HG03565 (cell line): ENCODE results near the gene BLOC1S3.

ENCODE experiments used
- ATAC-seq: cut with Tn5 transposase; IDR thresholded peaks from one replicate; pipeline ENCODE4 v1.9.1; 2021; ENCODE audit warnings: mild to moderate bottlenecking, moderate library complexity; ENCODE audit not compliant: unreplicated experiment

BLOC1S3 gene

DNA sequence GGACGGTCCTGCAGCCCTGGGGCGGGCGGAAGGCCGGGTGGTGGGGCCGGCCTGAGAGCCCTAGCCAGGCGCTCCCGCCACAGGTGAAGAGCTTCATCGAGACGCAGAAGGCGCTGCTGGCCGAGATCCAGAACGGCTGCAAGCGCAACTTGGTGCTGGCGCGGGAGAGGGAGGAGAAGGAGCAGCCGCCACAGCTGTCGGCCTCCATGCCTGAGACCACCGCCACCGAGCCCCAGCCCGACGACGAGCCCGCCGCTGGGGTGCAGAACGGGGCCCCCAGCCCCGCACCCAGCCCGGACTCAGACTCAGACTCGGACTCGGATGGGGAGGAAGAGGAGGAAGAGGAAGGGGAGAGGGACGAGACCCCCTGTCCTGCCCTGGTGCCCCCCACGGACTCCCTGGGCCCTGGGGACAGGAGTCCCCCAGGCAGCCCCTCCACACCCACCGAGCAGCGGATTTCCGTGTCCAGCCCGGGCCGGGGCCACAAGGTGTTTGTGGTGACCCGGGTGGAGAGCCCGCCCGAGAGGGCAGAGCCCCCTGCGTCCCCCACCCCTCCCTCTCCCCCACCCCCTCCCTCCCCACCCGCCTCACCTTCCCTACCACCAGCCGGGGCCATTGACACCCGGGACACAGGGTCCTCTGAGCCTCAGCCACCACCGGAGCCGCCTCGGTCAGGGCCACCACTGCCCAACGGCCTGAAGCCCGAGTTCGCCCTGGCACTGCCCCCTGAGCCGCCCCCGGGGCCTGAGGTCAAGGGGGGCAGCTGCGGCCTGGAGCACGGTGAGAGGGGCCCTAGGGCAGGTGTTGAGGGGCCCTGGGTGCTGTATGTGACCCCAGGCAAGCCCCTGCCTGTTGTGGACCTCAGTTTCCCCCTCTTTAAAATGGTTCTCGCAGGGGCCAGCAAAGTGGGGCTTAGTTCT, 33.1 kb upstream of the BLOC1S3 start:
- ATAC-seq, result no peak

DNA sequence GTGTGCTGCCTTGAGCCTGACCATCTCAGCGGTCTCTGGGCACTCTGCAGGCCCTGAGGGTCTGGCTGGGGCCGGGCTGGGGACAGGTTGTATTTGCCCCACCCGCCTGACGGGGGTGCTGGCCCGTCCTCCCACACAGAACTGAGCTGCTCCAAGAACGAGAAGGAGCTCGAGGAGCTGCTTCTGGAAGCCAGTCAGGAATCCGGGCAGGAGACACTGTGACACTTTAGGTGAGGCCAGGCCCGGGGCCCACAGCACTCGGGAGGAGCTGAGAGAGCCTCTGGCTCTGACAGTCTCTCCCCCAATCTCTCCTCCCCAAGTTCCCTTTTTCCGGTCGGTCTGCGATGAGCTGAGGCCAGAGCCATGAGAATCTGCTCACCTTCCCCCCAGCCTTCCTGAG, 32.3 kb upstream of the BLOC1S3 start:
- no peak for ATAC-seq

DNA sequence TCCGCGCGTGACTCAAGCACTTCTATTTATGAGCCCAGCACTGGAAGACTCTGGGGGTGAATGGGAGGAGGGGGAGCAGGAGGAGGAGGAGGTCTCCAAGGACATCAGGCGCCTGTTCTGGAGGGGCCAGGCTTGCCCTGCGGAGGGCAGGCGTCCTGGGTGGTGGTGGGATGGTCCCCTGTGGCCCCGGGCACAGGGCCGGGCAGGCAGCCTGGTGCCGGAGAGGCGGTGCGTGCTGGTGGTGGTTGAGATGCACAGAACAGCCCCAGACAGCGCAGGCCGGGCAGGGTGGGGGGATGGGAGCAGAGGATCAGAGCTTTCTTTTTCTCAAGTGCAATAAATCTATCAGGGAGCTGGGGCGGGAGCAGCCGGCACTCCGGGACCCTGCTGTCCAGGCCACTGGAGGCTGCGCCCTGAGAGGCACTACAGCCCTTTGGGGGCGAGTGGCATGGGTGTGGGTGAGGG, 31.8 kb upstream of the BLOC1S3 start:
- ATAC-seq, result no peak

DNA sequence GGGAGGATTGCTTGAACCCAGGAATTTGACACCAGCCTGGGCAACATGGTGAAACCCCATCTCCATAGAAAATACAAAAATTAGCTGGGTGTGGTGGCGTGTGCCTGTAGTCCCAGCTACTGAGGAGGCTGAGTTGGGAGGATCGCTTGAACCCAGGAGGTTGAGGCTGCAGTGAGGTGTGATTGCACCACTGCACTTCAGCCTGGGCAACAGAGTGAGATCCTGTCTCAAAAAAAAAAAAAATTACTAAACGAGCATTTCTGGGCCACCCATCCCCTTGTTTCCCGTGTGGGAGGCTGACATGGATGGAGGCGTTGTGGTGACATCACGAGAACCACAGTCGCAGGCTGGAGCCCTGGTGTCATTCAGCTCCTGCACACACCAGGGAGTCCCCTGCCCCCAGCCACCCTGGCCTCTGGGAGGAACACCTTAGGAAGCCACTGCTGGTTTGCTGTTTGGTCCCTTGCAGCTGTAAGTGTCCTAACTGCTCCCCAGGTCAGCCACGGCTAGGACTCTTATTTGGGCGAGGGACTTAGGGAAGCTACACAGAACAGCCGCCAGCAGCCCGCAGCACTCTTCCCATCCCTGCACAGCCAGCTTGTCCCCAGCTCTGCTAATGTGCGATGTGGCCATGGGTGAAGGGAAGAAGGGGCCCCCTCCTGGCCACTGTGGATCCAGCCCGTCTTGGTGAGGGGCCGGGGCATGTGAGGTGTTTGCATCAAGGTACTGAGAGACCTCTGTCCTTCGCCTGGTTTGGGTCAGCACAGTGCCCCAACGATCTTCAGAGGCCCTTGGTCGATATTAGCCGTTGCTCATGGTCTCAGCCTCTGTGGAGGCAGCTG, 30.5 kb upstream of the BLOC1S3 start:
- ATAC-seq, result no peak

DNA sequence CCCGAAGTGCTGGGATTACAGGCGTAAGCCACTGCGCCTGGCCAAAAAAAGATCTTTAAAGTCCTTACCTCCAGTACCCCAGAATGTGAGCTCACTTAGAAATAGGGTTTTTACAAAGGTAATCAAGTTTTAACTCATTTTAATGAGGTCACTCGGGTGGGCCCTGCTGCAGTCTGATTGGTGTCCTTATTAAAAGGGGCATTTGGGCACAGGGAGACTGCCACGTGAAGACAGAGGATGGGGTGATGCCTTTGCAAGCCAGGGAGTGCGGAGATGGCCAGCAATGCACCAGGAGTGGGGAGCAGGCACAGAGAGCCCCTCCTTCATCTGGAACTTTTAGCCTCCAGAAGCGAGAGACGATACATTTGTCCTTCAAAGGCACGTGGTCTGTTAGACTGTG, 29.5 kb upstream of the BLOC1S3 start:
- ATAC-seq, result no peak

DNA sequence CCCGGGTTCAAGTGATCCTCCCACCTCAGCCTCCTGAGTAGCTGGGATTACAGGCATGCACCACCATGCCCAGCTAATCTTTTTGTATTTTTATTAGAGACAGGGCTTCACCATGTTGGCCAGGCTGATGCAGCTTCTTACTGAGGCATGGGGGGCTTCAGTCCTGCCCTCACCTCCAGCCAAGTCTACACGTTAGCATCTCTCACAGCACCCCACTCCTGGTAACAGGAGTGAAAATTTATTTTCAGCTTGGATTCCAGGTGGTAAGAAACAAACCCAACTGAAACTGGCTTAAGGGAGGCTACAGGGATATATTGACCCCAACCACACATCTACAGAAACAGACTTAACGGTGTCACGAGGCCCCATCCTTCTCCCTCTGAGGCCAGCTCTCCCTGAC, 28.4 kb upstream of the BLOC1S3 start:
- no peak for ATAC-seq

DNA sequence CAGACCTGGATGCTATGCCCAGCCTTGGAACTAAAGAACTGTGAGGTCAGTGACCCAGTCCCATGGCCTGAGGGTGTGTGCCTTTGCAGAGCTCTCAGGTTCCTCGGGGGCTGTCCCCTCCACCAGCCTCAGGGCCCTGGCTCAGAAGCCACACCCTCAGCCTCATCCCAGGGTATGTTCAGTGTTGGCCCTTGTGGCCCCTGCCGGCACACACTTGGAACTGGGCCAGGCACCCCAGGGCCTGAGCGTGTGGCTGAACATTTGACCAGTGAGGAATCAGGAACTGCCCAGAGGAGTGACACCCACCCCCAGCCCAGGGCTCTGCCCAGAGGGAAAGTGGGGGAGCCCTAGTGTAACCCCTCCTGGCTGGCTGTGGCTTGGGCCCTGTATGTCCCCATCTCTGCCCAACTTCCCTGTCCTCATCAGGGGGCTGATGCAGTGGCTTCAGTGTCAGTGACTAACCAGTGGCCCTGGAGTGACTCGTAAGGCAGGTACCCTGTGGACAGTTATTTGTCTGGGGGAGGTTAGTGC, 27.8 kb upstream of the BLOC1S3 start:
- ATAC-seq, result no peak

DNA sequence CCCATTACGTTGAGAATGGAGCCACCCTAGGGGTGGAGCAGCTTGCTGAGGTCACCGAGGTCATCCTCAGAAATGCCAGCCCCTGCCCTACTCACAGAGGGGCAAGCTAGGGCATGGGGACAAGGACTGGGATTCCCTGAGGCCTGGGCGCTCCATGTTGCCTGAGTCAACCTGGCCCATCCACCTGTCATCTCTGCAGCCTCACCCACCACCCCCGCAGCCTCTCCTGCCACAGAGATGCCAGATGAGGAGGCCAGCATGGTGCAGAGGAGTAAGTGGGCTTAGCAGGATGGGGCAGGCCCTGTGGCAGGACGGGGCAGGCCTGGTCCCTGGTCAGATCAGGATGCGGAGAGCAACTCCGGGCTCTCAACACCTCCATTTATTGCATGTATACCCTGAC, 27.3 kb upstream of the BLOC1S3 start:
- ATAC-seq, result no peak

DNA sequence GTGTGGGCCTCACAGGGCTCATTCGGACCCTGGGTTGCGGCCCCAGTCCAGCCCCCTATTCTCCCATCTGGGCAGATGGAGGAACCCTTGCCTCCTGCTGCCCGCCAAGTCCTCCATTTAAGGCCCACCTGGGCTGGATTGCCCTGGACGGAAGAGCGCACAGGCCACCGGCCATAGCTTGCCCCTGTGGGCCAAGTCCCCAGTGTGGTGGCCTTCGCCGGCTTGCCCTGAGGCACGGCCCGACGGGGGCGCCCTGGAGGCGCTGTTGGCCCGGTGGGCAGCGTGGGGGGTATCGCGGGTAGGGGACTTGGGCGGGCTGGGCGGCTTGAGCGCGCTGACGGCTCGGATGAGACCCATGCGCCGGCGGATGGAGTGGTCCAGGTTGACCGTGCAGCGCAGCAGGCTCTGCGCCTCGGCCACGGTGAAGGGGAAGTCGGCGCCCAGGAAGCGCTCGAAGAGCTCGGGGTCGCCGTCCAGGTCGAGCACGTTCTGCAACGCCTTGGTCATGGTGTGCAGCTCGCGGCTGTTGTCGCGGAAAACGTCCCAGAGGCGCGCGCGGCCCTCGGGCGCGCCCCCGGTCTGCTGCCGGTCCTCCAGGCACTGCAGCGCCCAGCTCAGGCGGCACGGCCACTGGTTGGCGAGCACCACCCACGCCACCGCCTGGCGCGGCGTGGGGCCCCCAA, 26.6 kb upstream of the BLOC1S3 start:
- ATAC-seq, result no peak

DNA sequence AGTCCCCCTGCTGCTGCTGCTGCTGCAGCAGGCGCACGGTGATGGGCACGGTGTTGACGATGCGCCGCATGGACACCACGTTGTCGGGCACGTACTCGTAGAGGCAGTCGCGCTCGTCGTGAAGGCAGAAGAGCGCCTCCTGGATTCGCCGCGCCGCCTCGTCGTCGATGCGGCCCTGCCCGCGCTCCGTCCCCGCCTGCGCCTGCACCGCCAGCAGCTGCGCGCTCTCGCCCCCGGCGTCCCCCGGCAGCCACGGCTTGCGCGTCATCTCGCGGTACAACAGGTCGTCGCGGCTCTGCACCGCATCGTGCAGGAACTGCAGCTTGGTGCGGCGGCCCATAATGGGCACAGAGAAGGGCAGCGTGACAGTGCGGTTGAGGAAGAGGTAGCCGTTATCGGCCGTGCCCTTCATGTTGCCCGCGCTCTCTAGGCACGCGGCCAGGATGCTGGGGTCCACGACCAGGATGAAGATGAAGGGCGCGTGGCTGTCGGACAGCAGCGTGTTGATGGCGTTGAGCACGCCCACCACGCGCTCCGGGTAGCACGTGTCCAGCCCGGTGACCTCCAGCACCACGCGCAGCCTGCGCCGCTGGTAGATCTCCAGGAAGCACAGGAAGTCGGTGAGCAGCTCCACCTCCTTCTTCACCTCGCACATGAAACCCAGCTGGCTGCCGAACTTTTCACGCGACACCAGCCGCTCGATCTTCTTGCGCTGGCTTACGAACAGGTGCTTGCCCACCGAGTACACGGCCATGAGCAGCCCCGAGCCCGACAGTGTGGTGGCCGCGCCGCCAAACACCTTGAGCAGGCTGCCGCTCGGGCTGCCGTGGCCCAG, 25.9 kb upstream of the BLOC1S3 start:
- no peak for ATAC-seq

DNA sequence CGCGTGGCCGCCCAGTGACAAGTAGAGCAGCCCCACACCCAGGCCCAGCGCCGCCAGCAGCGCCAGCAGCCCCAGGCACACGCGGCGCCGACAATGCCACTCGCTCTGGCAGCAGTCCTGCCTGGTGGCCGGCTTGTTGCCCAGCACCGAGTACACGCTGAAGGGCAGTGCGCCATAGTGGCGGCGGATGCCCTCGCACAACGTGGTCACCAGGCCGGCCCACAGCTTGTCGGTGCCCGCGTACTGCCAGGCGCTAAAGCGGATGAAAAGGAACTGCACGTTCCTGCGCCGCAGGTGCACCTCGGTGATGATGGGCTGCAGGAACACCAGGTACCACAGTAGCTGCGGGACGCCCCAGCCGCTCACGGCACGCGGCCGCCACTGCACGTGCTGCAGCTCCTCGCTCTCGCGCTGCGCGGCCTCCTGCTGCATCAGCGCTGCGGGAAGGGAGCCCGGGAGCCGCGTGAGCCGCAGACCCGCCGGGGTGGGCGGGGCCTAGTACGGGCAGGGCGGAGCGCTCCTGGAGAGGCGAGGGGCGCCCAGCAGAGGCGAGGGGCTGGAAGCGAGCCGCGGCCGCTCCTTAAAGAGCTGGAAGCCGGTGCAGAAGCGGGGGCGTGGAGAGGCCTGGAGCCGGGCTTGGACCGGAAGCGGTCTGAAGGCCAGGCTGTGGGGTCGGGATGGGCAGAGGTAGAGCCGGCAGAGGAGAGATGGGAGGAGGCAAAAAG, 25.1 kb upstream of the BLOC1S3 start:
- no peak for ATAC-seq

DNA sequence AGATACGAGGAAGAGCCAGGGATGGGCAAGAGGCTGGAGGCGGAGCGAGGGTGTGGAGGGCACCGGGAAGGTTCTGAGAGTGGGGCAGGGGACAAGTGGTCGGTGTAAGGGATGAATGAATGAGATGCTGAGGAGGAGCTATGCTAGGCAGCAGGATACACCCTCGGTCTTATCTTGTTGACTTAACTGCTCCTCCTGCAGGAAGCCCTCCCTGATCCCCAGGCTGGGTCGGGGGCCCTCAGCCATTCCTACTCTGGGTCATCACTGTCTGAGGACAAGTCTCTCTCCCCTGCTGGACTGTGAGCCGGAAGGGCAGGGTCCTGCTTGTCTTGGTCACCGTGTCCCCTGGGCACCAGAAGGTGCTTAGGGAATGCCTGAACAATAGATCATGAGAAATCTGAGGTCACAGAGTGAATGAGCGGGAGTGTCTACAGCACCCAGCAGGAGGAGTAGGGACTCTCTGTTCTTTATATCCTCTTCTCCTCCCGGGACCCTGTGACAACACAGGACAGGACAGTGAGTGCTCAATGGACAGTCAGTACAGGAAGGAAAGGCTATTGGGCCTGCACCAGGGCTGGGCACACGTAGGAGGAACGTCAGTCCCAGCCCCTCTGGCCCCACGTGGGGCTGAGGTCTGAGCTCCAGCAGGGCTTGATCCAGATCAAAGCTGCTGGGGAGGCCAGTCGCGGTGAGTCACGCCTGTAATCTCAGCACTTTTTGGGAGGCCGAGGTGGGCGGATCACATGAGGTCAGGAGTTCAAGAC, 24.3 kb upstream of the BLOC1S3 start:
- ATAC-seq, result no peak

DNA sequence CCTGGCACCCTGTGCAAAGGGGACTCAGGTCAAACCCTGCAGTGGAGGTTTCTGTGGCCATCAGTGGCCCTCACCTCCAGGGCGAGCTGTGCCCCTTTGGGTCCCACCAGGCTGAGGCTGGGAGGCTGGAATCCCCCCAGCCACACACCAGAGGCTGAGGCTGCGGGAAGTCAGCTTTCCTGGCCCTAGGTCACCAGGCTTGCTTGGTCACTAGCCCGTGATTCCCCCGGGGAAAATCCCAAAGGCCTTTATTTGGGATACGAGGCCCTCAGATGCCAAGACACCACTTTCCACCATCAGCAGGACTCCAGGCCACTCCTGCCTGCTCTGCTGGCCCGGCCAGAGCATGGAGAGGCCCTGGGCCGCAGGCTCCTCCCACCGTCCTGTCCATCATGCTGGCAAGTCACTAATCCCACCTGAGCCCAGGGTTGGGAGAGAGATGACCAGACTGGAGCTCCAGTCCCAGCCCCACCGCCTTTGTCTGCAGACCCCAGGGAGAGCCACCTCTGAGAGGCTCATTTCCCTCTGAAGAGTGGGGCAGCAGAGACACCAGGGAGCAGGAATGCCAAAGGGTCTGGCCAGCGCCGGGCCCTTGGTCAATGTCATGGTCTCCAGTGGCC, 22.5 kb upstream of the BLOC1S3 start:
- no peak for ATAC-seq

DNA sequence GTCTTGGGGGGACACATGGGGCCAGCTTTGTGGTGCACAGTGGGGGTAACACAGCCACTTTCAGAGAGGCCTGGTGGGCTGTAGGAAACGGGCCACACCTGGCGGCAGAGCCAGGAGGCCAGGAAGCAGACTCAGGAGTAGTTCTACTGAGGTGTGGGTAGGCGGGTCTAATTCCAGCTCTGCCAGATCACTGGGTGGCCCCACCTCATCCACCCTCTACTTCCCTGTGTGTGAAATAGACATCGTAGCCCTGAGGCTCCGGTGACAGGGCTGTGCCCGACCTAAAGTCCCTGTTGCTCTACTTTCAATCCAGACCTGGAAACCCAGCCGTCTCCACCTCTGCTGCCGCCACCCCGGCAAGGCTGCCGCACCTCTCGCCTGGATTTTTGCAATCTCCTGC, 21.8 kb upstream of the BLOC1S3 start:
- no peak for ATAC-seq

DNA sequence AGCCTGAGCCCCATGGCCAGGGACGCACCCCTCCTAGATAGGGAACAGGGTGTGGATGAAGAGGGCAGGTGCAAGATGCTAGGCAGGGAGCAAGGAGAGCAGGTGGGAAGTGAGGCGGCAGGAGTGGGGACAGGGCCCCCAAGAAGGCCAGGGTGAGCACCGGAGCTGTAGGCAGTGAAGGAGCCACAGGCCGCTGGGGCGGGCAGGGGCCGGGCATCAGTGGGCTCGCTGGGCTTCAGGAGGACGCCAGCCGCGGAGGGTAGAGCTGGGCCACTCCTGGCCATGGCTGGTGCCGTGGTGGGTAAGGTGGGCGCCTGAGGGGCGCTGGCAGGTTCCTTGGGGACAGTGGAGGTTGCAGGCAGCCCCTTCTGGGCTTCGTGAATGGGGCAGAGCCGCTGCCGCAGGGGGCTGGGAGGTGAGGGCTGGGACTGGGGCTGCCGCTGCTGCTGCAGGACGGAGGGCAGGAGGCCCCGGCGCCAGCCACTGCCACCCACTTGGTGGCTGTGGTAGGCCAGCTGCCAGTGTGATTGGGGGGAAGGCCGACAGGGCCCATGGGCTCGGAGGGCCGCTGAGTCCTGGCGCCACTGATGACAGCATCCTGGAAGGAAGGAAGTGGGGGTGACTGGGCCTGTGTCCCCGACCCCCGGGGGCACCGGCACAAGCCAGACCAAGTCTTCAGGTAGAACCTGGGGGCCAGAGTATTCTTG, 19.9 kb upstream of the BLOC1S3 start:
- no peak for ATAC-seq

DNA sequence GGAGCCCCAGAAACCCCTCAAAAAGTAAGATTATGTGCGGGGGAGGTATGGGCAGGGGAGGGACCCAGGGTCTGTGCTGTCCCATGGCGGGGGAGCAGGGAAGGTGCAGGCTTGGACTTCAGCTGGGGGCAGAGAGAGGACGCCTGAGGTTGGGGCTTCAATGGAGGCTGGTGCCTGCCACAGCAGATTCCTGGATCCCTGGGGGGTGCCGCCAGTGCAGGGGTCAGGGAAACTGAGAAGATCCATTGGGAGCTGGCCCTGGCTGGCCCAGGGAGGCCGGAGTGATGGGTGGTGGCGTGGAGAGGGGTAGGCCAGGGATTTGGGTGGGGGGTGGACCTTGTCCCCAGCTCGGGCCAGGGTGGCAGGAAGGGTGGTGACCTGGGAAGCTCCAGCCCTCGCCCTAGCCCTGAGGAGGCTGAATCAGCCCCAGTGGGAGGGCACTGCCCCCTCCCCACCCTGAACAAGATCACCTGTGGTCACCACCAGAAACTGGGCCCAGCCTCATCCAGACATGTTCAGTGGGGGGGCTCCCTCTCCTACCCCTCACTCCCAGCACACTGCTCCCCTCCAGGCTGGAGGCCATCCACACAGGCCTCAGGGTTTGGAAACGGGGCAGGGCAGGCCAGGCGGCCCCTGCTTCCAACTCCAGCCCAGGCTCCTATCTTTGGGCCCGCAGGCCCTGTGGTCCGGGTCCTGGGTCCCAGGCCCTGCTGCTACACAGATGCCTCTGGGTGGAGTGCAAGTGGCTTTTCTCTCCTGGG, 19.2 kb upstream of the BLOC1S3 start:
- ATAC-seq, result no peak

DNA sequence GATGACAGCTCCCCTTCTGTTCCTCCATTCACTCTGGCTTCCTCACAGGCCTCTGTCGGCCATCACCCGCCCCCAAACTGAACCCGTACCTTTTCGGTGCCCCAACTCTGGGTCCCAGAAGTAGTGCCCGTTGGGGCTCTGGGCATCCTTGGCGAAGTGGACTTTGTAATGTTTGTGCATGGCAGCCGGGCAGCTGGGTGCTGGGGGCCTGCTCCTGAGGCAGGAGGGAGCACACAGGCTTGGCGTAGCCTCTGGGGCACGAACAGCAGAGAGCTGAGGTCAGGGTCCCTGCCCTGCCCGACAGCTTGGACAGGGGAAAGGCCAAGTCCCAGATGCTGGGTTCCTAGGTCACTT, 18.6 kb upstream of the BLOC1S3 start:
- ATAC-seq, result no peak
